GM12878 (cell line): ENCODE measurements around the gene MMD2. TPM values are rescaled to one million over a fixed set of nuclear protein-coding genes. Genes with fewer than 3 reads are reported as not detected.

Experiments used
- ATAC-seq: fragments of 200-7000 bp; cut with Tn5 transposase; 3 replicates; pipeline ENCODE4 v1.9.1; 2020; ENCODE audit warnings: mild to moderate bottlenecking, moderate library complexity
- BruUV-seq: library from RNA; stranded (reverse); fragments of 400-500 nt; replicated peaks from 2 replicates; lab custom pipeline; 2021; lab: Mats Ljungman, UMichigan
- CTCF ChIA-PET: fragments of 300-600 bp; sonication (Branson Sonifier 250); formaldehyde crosslinking; extraction: SDS; loops from one replicate; lab custom pipeline; 2021; ENCODE audit warnings: inconsistent platforms; lab: Yijun Ruan, JAX
- POLR2A ChIA-PET: fragments of 350-600 bp; formaldehyde crosslinking; extraction: SDS; loops from one replicate; lab custom pipeline; 2021; ENCODE audit warnings: inconsistent platforms; lab: Charles Lee
- RAD21 ChIA-PET: fragments of 300-600 bp; sonication (Branson Sonifier 250); formaldehyde crosslinking; loops from one replicate; lab custom pipeline; 2023; ENCODE audit warnings: antibody characterized with exemption; ENCODE audit not compliant: unreplicated experiment; lab: Charles Lee
- SMC1A ChIA-PET: fragments of 300-600 bp; sonication (Branson Sonifier 250); formaldehyde crosslinking; loops from one replicate; lab custom pipeline; 2023; ENCODE audit not compliant: unreplicated experiment, uncharacterized antibody; lab: Charles Lee
- DNase-seq: peaks from one replicate; pipeline ENCODE4 v3.0.0-alpha.2; 2011; ENCODE audit warnings: low read depth, low spot score
- FAIRE-seq: peaks from 3 replicates; lab custom pipeline; 2011; peaks lifted over from hg19 to GRCh38; lab: Jason Lieb, UNC
- H2AFZ ChIP-seq: 2 replicates; pipeline ENCODE4 v1.6.0; 2011; ENCODE audit warnings: low read depth, low read length, control low read depth; ENCODE audit not compliant: control insufficient read depth
- H3K27ac ChIP-seq: 2 replicates; pipeline ENCODE4 v1.5.1; 2011; ENCODE audit warnings: control low read depth; ENCODE audit not compliant: control insufficient read depth, insufficient read depth
- H3K27me3 ChIP-seq, 2 experiments: replicated peaks in 1 of 2; 2 replicates each; pipeline versions ENCODE4 v1.6.0 to v1.6.1; 2011; ENCODE audit warnings: low read length in 1 of 2; ENCODE audit not compliant: control insufficient read depth in 2 of 2, insufficient read depth in 2 of 2
- H3K36me3 ChIP-seq, 2 experiments: 2 replicates each; pipeline ENCODE4 v1.5.1; 2011; ENCODE audit warnings: low read length in 1 of 2; ENCODE audit not compliant: control insufficient read depth in 2 of 2, insufficient read depth in 2 of 2
- H3K4me1 ChIP-seq: 2 replicates; pipeline ENCODE4 v1.6.1; 2011; ENCODE audit warnings: mild to moderate bottlenecking, low read length, moderate library complexity, mixed read lengths; ENCODE audit not compliant: control insufficient read depth, insufficient read depth
- H3K4me2 ChIP-seq: 2 replicates; pipeline ENCODE4 v1.6.0; 2011; ENCODE audit warnings: control low read depth; ENCODE audit not compliant: control insufficient read depth, insufficient read depth
- H3K4me3 ChIP-seq: fragments of 200-600 bp; sonication (generic); 2 replicates; pipeline ENCODE4 v1.5.1; 2016
- H3K79me2 ChIP-seq: 2 replicates; pipeline ENCODE4 v1.6.0; 2011; ENCODE audit warnings: low read length; ENCODE audit not compliant: control insufficient read depth, insufficient read depth
- H3K9ac ChIP-seq: 2 replicates; pipeline ENCODE4 v1.8.0; 2011; ENCODE audit warnings: low read length, control low read depth, mixed read lengths; ENCODE audit not compliant: control insufficient read depth, insufficient read depth
- H3K9me3 ChIP-seq: replicated peaks from 3 replicates; pipeline ENCODE4 v1.5.1; 2011; ENCODE audit warnings: mild to moderate bottlenecking, low read length; ENCODE audit not compliant: control insufficient read depth, insufficient read depth
- H4K20me1 ChIP-seq: 2 replicates; pipeline ENCODE4 v1.6.0; 2011; ENCODE audit not compliant: control insufficient read depth, insufficient read depth
- BCLAF1 ChIP-seq: fragments of 450-650 bp; IDR thresholded peaks from 2 replicates; pipeline ENCODE4 v1.6.1; 2017; ENCODE audit warnings: antibody characterized with exemption, mild to moderate bottlenecking, moderate library complexity
- CEBPB ChIP-seq, 2 experiments: fragments of 150-350 bp in 1 of 2; IDR thresholded peaks; 2 replicates each; pipeline ENCODE4 v1.6.1; 2012 to 2014; ENCODE audit warnings: low read depth in 2 of 2, low read length in 2 of 2, borderline replicate concordance in 1 of 2, inconsistent platforms in 1 of 2
- CTCF ChIP-seq, 3 experiments: IDR thresholded peaks in 2 of 3; conservative IDR thresholded peaks in 1 of 3; 2 replicates each; pipeline ENCODE4 v1.5.1; 2011; ENCODE audit warnings: low read depth in 3 of 3, low read length in 3 of 3, mild to moderate bottlenecking in 3 of 3, control low read depth in 2 of 3, moderate library complexity in 2 of 3, inconsistent platforms in 1 of 3, mixed read lengths in 1 of 3; ENCODE audit not compliant: control insufficient read depth in 2 of 3, insufficient read depth in 1 of 3; ENCODE audit errors: extremely low read depth in 1 of 3
- JUNB ChIP-seq: IDR thresholded peaks from 2 replicates; pipeline ENCODE4 v1.6.1; 2016; ENCODE audit warnings: antibody characterized with exemption, mild to moderate bottlenecking
- NR2F1 ChIP-seq: fragments of 450-650 bp; conservative IDR thresholded peaks from 2 replicates; pipeline ENCODE4 v1.6.1; 2017; ENCODE audit warnings: mild to moderate bottlenecking
- SREBF1 ChIP-seq: IDR thresholded peaks from 2 replicates; pipeline ENCODE4 v1.6.1; 2012; ENCODE audit warnings: mild to moderate bottlenecking, low read length
- TARDBP ChIP-seq: IDR thresholded peaks from 2 replicates; pipeline ENCODE4 v1.6.1; 2016; ENCODE audit warnings: borderline replicate concordance
- ZZZ3 ChIP-seq: IDR thresholded peaks from 2 replicates; pipeline ENCODE4 v1.6.1; 2011; ENCODE audit warnings: low read depth; ENCODE audit not compliant: control insufficient read depth, insufficient read length
- WGBS: methylation state at CpG from one replicate; pipeline ENCODE4 v1.1.6; 2016; ENCODE audit warnings: low lambda C conversion rate; ENCODE audit not compliant: insufficient replicate concordance, insufficient coverage; ENCODE audit errors: missing lambda C conversion rate; 5-methylcytosine and 5-hydroxymethylcytosine counted together
- in situ Hi-C: fragments of 300-500 bp; cut with MboI; formaldehyde crosslinking; loops from 9 replicates; pipeline ENCODE4 v1.14.3; 2018; ENCODE audit warnings: mixed read lengths
- intact Hi-C: fragments of 100-400 bp; cut with micrococcal nuclease; formaldehyde crosslinking; loops from one replicate; pipeline ENCODE4 v1.14.2; 2022; ENCODE audit not compliant: unreplicated experiment
- polyA plus RNA-seq, 11 experiments: library from polyadenylated mRNA; depleted of rRNA in 4 of 11; unstranded in 6 of 11; stranded (reverse) in 5 of 11; fragments of >200 nt; fragmentation: Nextera tagmentation in 4 of 11; fragmentation: Illumina TruSeq in 1 of 11; extraction: Ambion mirVana in 4 of 11; extraction: Trizol in 1 of 11; gene quantifications; 1 replicate in 1 of 11; 2 replicates in 10 of 11; pipeline versions ENCODE4 v1.2.1 to v1.2.3, GENCODE V29; 2011 to 2016; ENCODE audit warnings: inconsistent platforms in 2 of 11, missing spikeins in 2 of 11, low read depth in 1 of 11
- total RNA-seq, 4 experiments: library from RNA; depleted of rRNA in 3 of 4; stranded (reverse); fragments of >200 nt in 3 of 4; fragmentation: Illumina TruSeq in 1 of 4; extraction: Trizol in 1 of 4; gene quantifications; 2 replicates each; pipeline versions ENCODE4 v1.2.1 to v1.2.3, GENCODE V29; 2013 to 2021

MMD2 gene
- total and polyA plus RNA-seq, 10 of the 15 experiments (the other 5 are each of a cell fraction or from before 2014, with no cell fraction given) = not detected

GRCh38 chr7:4905171-4905570 is 53.8 kb downstream of the MMD2 start:
- Histone ChIP-seq H2AFZ (no peak overlapping the region), H3K4me2 (no peak overlapping the region), H3K4me1 (no peaks in the 10 kb centered on the region)
- CTCF ChIA-PET = no interaction called here
- SMC1A ChIA-PET = no interaction called here
- ATAC-seq = no peak
- no peak for TF ChIP-seq NR2F1
- TF ChIP-seq TARDBP = no peak
- no peak for TF ChIP-seq BCLAF1
- TF ChIP-seq JUNB = no peak
- TF ChIP-seq ZZZ3 = no peak
- TF ChIP-seq CEBPB (IDR thresholded peaks at IDR 0.05; ENCODE audit: borderline replicate concordance in 1 of 2, low read depth in 2 of 2, low read length in 2 of 2) = no peak
- TF ChIP-seq SREBF1 = no peak
- no peak for TF ChIP-seq CTCF (IDR thresholded peaks at IDR 0.05 in 2 of 3, conservative IDR thresholded peaks at IDR 0.05 in 1 of 3; ENCODE audit: control insufficient read depth in 2 of 3, extremely low read depth in 1 of 3, insufficient read depth in 1 of 3, low read depth in 3 of 3, low read length in 3 of 3)
- TF ChIP-seq, all 136 proteins: peak for 0
- POLR2A ChIA-PET = no interaction called here
- Histone ChIP-seq H3K9ac (no peak overlapping the region), H3K9me3 (no peaks in the 10 kb centered on the region; the same call in 2 of the 3 replicates), H3K36me3 (no peaks in the 10 kb centered on the region), H3K27me3 (no peaks in the 10 kb centered on the region), H3K4me3 (no peak overlapping the region), H3K27ac (no peak overlapping the region), H4K20me1 (no peaks in the 10 kb centered on the region), H3K79me2 (no peaks in the 10 kb centered on the region)
- FAIRE-seq (no peak), DNase-seq (no peak)
- WGBS = 100% methylated on average over 1 of the region's 1 CpG
- intact Hi-C loops (no loop called here), in situ Hi-C loops (no loop called here)
- no TSS peak for BruUV-seq
- RAD21 ChIA-PET = no interaction called here
